ENCODE data around the gene GNAZ. TPM values are rescaled to one million over a fixed set of nuclear protein-coding genes. Genes with fewer than 3 reads are reported as not detected.

GNAZ gene
- total RNA-seq, 1 experiment from 2014 or later: 6.0 TPM

DNA sequence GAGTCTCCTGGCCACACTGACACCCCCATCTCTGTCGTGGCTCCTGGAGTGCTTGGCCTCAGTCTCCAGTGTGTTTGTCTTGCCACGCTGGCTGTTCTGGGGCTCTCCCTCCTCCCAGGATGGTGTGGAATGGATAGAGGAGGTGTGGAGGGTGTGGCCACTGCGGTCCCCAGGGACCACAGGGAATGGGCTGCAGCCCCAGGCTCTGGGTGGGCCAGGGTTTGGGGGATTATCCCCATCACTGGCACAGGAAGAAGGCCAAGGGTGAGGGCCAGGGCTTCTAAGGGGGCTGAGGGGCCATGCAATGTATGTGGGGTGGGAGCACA is 8.1 kb downstream of the GNAZ start:
- Mint-ChIP-seq H3K9me3 (ENCODE audit: low read depth, unreplicated experiment) (no peaks in the 10 kb centered on the region), H3K4me1 (ENCODE audit: low read depth, unreplicated experiment) (peaks cover 51% of the 10 kb centered on the region), H3K4me3 (ENCODE audit: low read depth, unreplicated experiment) (peak overlapping the region; percentile 47), H3K27me3 (ENCODE audit: unreplicated experiment) (no peaks in the 10 kb centered on the region), H3K36me3 (ENCODE audit: insufficient read depth, unreplicated experiment) (peaks cover 9% of the 10 kb centered on the region), H3K27ac (ENCODE audit: unreplicated experiment) (peak overlapping the region; percentile 34)
- CTCF ChIA-PET: interaction anchor here (0.9 to 1.5 kb wide), 2 partner anchors 14 to 119 kb away, joined by 4 to 14 read pairs; no protein-coding TSS in a partner anchor
- TF ChIP-seq CTCF (IDR thresholded peaks at IDR 0.05; ENCODE audit: unreplicated experiment): no peak
- no TSS peak for BruUV-seq (replicated peaks)
- intact Hi-C loops (cut with micrococcal nuclease; ENCODE audit: unreplicated experiment): no loop called here
- no peak for DNase-seq

GRCh38 chr22:23079240-23079768 is 9.0 kb downstream of the GNAZ start:
- no TSS peak for BruUV-seq (replicated peaks)
- Mint-ChIP-seq H3K27ac (ENCODE audit: unreplicated experiment) (peak overlapping the region; percentile 18), H3K27me3 (ENCODE audit: unreplicated experiment) (no peaks in the 10 kb centered on the region), H3K4me3 (ENCODE audit: low read depth, unreplicated experiment) (no peak overlapping the region), H3K4me1 (ENCODE audit: low read depth, unreplicated experiment) (peaks cover 47% of the 10 kb centered on the region), H3K36me3 (ENCODE audit: insufficient read depth, unreplicated experiment) (peaks cover 9% of the 10 kb centered on the region), H3K9me3 (ENCODE audit: low read depth, unreplicated experiment) (no peaks in the 10 kb centered on the region)
- peak; percentile 24 for DNase-seq
- no peak for TF ChIP-seq CTCF (IDR thresholded peaks at IDR 0.05; ENCODE audit: unreplicated experiment)
- intact Hi-C loops (cut with micrococcal nuclease; ENCODE audit: unreplicated experiment): no loop called here
- CTCF ChIA-PET: no interaction called here

DNA sequence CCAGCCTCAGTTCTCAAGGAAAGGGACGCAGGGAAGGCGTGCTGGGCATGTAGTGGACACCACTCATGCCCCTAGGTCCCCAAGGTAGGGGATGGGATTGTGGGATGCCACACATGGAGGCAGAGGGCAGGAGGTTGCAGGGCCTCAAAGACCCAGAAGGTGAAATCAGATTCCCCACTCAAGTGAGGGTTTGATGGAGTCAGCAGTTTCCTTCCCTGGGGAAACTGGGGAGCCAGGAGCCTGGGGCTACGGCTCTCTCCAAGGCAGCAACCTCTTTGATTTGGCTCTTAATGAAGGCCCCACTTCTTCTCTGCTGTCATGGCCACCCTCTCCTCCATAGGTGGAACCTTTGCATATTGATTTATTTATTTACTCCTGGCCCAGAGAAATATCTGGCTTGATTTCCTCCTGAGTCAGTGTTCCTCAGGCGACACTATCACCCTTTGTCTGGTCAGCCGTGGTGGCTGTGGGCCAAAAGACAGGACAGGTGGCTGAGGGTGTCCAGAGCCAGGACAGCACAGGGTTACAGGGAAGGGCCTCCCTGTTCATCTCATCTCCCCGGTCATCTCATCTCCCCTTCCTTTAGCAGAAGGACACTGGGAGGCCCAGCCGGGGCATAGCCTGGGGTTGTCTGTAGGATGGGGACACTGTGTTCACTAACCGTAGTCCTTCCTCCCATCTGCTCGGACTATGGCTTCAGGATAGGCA is 9.6 kb downstream of the GNAZ start:
- Mint-ChIP-seq H3K27me3 (ENCODE audit: unreplicated experiment) (no peaks in the 10 kb centered on the region), H3K4me1 (ENCODE audit: low read depth, unreplicated experiment) (peaks cover 41% of the 10 kb centered on the region), H3K9me3 (ENCODE audit: low read depth, unreplicated experiment) (no peaks in the 10 kb centered on the region), H3K27ac (ENCODE audit: unreplicated experiment) (peak overlapping the region; percentile 18), H3K4me3 (ENCODE audit: low read depth, unreplicated experiment) (no peak overlapping the region), H3K36me3 (ENCODE audit: insufficient read depth, unreplicated experiment) (peaks cover 9% of the 10 kb centered on the region)
- TF ChIP-seq CTCF (IDR thresholded peaks at IDR 0.05; ENCODE audit: unreplicated experiment): no peak
- no TSS peak for BruUV-seq (replicated peaks)
- CTCF ChIA-PET: no interaction called here
- peak; percentile 60 for DNase-seq
- intact Hi-C loops (cut with micrococcal nuclease; ENCODE audit: unreplicated experiment): no loop called here

DNA sequence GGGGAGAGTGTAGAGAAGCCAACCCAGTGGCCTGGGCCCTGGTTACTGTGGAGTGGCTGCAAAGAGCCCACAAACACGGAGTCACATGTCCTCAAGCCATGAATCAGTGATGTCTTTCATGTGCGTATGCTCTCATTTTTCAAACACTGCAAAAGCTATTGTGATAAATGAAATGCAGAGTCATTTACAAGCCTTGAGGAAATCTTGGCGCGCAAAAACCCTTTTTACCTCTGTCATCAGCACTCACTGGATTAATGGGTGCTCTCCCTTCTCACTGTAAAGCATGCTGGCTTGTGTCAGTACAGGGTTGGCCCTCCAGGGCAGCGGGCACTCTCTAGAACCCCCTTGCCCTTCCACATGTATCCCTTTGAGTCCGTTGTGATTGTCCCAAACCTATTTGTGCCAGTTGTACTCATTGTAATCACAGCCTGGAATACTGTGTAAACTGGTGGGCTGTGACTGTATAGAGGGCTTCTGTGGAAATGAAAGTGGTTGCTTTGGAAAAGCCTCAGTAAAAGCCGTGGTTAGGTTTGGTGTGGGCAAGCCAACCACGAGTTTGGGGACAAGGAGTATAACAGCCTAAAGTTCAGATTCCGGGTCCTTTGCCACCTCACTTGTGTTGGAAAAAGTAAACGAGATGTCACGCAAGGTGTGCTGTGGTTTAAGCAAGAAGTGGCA is 10.4 kb downstream of the GNAZ start:
- no peaks in the 10 kb centered on the region for H3K27me3 Mint-ChIP-seq (ENCODE audit: unreplicated experiment)
- no peaks in the 10 kb centered on the region for H3K9me3 Mint-ChIP-seq (ENCODE audit: low read depth, unreplicated experiment)
- CTCF ChIA-PET: no interaction called here
- H3K4me1 Mint-ChIP-seq (ENCODE audit: low read depth, unreplicated experiment): peaks cover 44% of the 10 kb centered on the region
- no peak for DNase-seq
- H3K4me3 Mint-ChIP-seq (ENCODE audit: low read depth, unreplicated experiment): no peak overlapping the region
- no peak for TF ChIP-seq CTCF (IDR thresholded peaks at IDR 0.05; ENCODE audit: unreplicated experiment)
- peaks cover 9% of the 10 kb centered on the region for H3K36me3 Mint-ChIP-seq (ENCODE audit: insufficient read depth, unreplicated experiment)
- intact Hi-C loops (cut with micrococcal nuclease; ENCODE audit: unreplicated experiment): no loop called here
- BruUV-seq (replicated peaks): no TSS peak
- H3K27ac Mint-ChIP-seq (ENCODE audit: unreplicated experiment): no peak overlapping the region

Data from Calu3 (cell line).